SHP77 treated with DMSO at 0.1 percent for 48 hours (cell line): Measurements from ENCODE around the gene PNMA6E.

Source experiments
- DNase-seq: peaks from one replicate; lab custom pipeline; 2025; lab: John Stamatoyannopoulos, UW

Gene PNMA6E

GRCh38 chrX:153435845-153436244 lies 34.7 kb upstream of the PNMA6E start:
- no peak for DNase-seq

GRCh38 chrX:153434801-153435200 lies 33.7 kb upstream of the PNMA6E start:
- DNase-seq = no peak

GRCh38 chrX:153433781-153434285 lies 32.7 kb upstream of the PNMA6E start:
- DNase-seq = no peak

- no peak for DNase-seq
Observed at GRCh38 chrX:153433161-153433680, 32.1 kb upstream of the PNMA6E start.

GRCh38 chrX:153430796-153431195 lies 29.6 kb upstream of the PNMA6E start:
- DNase-seq = no peak

GRCh38 chrX:153426204-153426603 lies 25.1 kb upstream of the PNMA6E start:
- DNase-seq = no peak

- no peak for DNase-seq
Observed at GRCh38 chrX:153423652-153424051, 22.5 kb upstream of the PNMA6E start.

- no peak for DNase-seq
Observed at GRCh38 chrX:153421856-153422255, 20.7 kb upstream of the PNMA6E start.

- no peak for DNase-seq
Observed at GRCh38 chrX:153420851-153421599, 19.9 kb upstream of the PNMA6E start.

GRCh38 chrX:153417637-153418036 lies 16.5 kb upstream of the PNMA6E start:
- no peak for DNase-seq

- no peak for DNase-seq
Observed at GRCh38 chrX:153416781-153417450, 15.8 kb upstream of the PNMA6E start.

- no peak for DNase-seq
Observed at GRCh38 chrX:153414856-153415510, 13.8 kb upstream of the PNMA6E start.

- DNase-seq = no peak
Observed at GRCh38 chrX:153413731-153414130, 12.6 kb upstream of the PNMA6E start.

- no peak for DNase-seq
Observed at GRCh38 chrX:153412746-153413720, 11.9 kb upstream of the PNMA6E start.

- DNase-seq = no peak
Observed at GRCh38 chrX:153411988-153412574, 10.9 kb upstream of the PNMA6E start.

GRCh38 chrX:153411255-153411987 lies 10.3 kb upstream of the PNMA6E start, which contains the start of gene ZFP92:
Gene ZFP92, plus strand, starts transcription at chrX:153411472. Its CDS starts 6,851 bp downstream, at chrX:153418323.
- no peak for DNase-seq

GRCh38 chrX:153410888-153411254 lies 9.7 kb upstream of the PNMA6E start:
- no peak for DNase-seq

- DNase-seq = no peak
Observed at GRCh38 chrX:153410373-153410772, 9.2 kb upstream of the PNMA6E start.

- DNase-seq = no peak
Observed at GRCh38 chrX:153409414-153410101, 8.4 kb upstream of the PNMA6E start.

GRCh38 chrX:153408871-153409351 lies 7.8 kb upstream of the PNMA6E start:
- DNase-seq = no peak
